ENCODE measurements around the gene LYL1. TPM values are rescaled to one million over a fixed set of nuclear protein-coding genes. Genes with fewer than 3 reads are reported as not detected.

LYL1 gene
- total RNA-seq, 1 experiment from 2014 or later: 0.23 TPM

DNA sequence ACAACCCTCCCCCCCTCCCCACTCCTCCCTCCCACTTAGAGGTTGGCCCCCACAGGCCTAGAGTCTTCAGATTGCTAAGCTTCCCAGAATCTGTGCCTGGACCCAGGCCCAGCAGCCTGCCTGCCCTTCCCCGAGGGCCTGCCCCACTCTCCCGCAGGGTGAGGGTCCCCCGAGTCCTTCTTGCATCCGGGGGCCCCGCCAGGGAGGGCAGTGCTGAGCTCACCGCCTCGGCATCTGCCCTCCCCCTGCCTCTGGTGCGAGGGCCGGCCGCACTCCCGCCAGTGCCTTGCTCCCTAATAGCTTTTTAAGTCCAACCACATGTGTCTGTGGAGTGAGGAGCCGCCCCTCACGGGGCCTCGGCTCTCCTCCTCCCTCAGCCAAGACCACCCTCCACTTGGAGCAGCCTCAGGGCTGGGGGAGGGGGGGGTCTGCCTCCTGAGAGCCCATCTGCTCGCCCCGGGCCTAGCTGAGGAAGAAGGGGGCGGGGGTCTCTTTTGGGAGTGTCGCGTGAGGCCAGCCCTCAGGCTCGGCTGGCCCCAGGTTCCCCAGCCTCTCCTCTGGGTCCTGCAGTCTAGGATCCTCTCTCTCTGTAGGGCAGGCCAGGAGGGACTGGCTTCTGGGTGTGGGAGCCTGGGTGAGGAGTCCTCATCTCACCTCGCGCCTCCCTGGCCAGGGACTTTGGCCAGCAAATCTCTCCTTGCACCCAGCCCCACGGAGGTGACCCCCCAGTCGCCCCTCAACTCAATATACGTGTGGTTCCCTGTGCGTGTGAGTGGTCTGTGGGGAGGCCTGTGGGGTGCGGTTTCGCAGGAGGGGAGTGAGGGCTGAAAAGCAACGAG is 47.2 kb downstream of the LYL1 start:
- ChIA-PET POLR2A (no interaction called here), CTCF (interaction anchor here (0.9 kb wide), 2 partner anchors 27 to 67 kb away, joined by 3 read pairs; no protein-coding TSS in a partner anchor)
- H3K27me3 ChIP-seq (ENCODE audit: control insufficient read depth, insufficient read depth, low read length): no peaks in the 10 kb centered on the region
- no peaks in the 10 kb centered on the region for H3K36me3 ChIP-seq (ENCODE audit: control insufficient read depth, insufficient read depth, low read length)
- intact Hi-C loops (cut with micrococcal nuclease; ENCODE audit: unreplicated experiment): loop anchor here (5.0 kb wide), 1 partner anchor 33 kb away; no protein-coding TSS in a partner anchor
- ATAC-seq (0 out of 2 replicates have a peak, but pooled peaks have one; percentile 10), DNase-seq (ENCODE audit: low read depth, low spot score) (no peak)
- BruUV-seq (replicated peaks): no TSS peak
- 0 out of 4 replicates have a peak overlapping the region, but pooled peaks of 1 of the 2 experiments have one; percentile 20 for H3K4me3 ChIP-seq (ENCODE audit: low read depth in 2 of 2, low read length in 2 of 2)
- H3K27ac ChIP-seq (ENCODE audit: low read length): peak overlapping the region; percentile 99
- peaks cover 97% of the 10 kb centered on the region for H3K4me1 ChIP-seq (ENCODE audit: control insufficient read depth, insufficient read depth, low read length)
- in situ Hi-C loops (cut with HindIII; ENCODE audit: low pct_unique_long_range_greater_than_20kb, low sequenced_read_pairs): no loop called here
- TF ChIP-seq, protein P1, sequence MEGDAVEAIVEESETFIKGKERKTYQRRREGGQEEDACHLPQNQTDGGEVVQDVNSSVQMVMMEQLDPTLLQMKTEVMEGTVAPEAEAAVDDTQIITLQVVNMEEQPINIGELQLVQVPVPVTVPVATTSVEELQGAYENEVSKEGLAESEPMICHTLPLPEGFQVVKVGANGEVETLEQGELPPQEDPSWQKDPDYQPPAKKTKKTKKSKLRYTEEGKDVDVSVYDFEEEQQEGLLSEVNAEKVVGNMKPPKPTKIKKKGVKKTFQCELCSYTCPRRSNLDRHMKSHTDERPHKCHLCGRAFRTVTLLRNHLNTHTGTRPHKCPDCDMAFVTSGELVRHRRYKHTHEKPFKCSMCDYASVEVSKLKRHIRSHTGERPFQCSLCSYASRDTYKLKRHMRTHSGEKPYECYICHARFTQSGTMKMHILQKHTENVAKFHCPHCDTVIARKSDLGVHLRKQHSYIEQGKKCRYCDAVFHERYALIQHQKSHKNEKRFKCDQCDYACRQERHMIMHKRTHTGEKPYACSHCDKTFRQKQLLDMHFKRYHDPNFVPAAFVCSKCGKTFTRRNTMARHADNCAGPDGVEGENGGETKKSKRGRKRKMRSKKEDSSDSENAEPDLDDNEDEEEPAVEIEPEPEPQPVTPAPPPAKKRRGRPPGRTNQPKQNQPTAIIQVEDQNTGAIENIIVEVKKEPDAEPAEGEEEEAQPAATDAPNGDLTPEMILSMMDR (IDR thresholded peaks at IDR 0.05): no peak
- TF ChIP-seq, protein P2, sequence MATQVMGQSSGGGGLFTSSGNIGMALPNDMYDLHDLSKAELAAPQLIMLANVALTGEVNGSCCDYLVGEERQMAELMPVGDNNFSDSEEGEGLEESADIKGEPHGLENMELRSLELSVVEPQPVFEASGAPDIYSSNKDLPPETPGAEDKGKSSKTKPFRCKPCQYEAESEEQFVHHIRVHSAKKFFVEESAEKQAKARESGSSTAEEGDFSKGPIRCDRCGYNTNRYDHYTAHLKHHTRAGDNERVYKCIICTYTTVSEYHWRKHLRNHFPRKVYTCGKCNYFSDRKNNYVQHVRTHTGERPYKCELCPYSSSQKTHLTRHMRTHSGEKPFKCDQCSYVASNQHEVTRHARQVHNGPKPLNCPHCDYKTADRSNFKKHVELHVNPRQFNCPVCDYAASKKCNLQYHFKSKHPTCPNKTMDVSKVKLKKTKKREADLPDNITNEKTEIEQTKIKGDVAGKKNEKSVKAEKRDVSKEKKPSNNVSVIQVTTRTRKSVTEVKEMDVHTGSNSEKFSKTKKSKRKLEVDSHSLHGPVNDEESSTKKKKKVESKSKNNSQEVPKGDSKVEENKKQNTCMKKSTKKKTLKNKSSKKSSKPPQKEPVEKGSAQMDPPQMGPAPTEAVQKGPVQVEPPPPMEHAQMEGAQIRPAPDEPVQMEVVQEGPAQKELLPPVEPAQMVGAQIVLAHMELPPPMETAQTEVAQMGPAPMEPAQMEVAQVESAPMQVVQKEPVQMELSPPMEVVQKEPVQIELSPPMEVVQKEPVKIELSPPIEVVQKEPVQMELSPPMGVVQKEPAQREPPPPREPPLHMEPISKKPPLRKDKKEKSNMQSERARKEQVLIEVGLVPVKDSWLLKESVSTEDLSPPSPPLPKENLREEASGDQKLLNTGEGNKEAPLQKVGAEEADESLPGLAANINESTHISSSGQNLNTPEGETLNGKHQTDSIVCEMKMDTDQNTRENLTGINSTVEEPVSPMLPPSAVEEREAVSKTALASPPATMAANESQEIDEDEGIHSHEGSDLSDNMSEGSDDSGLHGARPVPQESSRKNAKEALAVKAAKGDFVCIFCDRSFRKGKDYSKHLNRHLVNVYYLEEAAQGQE (IDR thresholded peaks at IDR 0.05; ENCODE audit: insufficient read depth in 1 of 2, low read depth in 2 of 2, low read length in 1 of 2): no peak
- TF ChIP-seq POLR2AphosphoS5 (IDR thresholded peaks at IDR 0.05; ENCODE audit: low read depth, low read length): no peak
- TF ChIP-seq SIN3A (IDR thresholded peaks at IDR 0.05; ENCODE audit: borderline replicate concordance, insufficient read depth, low read depth, low read length): no peak
- TF ChIP-seq TCF7L2 (IDR thresholded peaks at IDR 0.05; ENCODE audit: low read depth, low read length): no peak
- no peaks in the 10 kb centered on the region for H3K9me3 ChIP-seq (ENCODE audit: control insufficient read depth, insufficient read depth, low read depth, low read length)

DNA sequence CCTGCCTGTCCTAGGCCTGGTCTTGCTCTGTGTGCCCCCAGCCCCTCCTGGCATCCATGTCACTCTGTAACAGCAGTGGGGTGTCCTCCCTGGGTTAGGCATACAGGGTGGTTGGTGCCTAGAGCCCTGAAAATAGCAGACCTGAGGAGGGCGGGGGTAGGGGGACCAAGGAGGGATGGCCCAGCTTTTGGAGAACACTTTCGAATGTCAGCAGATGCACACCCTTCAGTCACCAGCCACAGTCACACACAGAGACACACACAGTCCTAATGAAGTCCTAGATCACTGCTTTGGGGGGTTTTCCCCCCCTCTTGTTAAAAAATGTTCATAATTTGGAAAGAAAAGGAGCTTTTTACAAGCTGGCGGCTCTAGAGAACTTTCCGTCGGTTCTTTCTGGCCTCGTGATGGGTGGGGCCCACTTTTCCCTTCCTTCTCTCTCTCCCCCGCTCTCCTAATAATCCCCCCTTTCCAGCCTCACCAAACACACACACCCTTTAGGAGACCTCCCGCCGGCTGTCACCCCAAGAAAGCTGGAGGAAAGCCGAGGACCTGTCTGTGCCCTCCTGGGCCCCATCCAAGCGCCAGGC is 47.9 kb downstream of the LYL1 start:
- in situ Hi-C loops (cut with HindIII; ENCODE audit: low pct_unique_long_range_greater_than_20kb, low sequenced_read_pairs) (no loop called here), intact Hi-C loops (cut with micrococcal nuclease; ENCODE audit: unreplicated experiment) (loop anchor here (5.0 kb wide), 1 partner anchor 32 kb away; no protein-coding TSS in a partner anchor)
- ChIA-PET CTCF (interaction anchor here (0.8 to 1.2 kb wide), 4 partner anchors 26 to 66 kb away, joined by 3 to 5 read pairs (median 3); no protein-coding TSS in a partner anchor), POLR2A (no interaction called here)
- no peaks in the 10 kb centered on the region for H3K9me3 ChIP-seq (ENCODE audit: control insufficient read depth, insufficient read depth, low read depth, low read length)
- peak overlapping the region; percentile 99 for H3K27ac ChIP-seq (ENCODE audit: low read length)
- no TSS peak for BruUV-seq (replicated peaks)
- DNase-seq (ENCODE audit: low read depth, low spot score) (no peak), ATAC-seq (no peak)
- no peaks in the 10 kb centered on the region for H3K36me3 ChIP-seq (ENCODE audit: control insufficient read depth, insufficient read depth, low read length)
- H3K4me3 ChIP-seq (ENCODE audit: low read depth in 2 of 2, low read length in 2 of 2): no peak overlapping the region
- H3K27me3 ChIP-seq (ENCODE audit: control insufficient read depth, insufficient read depth, low read length): no peaks in the 10 kb centered on the region
- peaks cover 97% of the 10 kb centered on the region for H3K4me1 ChIP-seq (ENCODE audit: control insufficient read depth, insufficient read depth, low read length)
- no peak for TF ChIP-seq SIN3A (IDR thresholded peaks at IDR 0.05; ENCODE audit: borderline replicate concordance, insufficient read depth, low read depth, low read length)
- TF ChIP-seq, protein P2 (IDR thresholded peaks at IDR 0.05; ENCODE audit: insufficient read depth in 1 of 2, low read depth in 2 of 2, low read length in 1 of 2): no peak
- TF ChIP-seq, protein P1 (IDR thresholded peaks at IDR 0.05): no peak
- no peak for TF ChIP-seq POLR2AphosphoS5 (IDR thresholded peaks at IDR 0.05; ENCODE audit: low read depth, low read length)
- TF ChIP-seq TCF7L2 (IDR thresholded peaks at IDR 0.05; ENCODE audit: low read depth, low read length): no peak
